GM19239 (cell line): ENCODE results near the gene SGK1.
"Not testable (repeated sequence)": the region's sequence is repeated elsewhere in the genome, so short reads cannot be mapped to it uniquely, and the experiment has no call there.

Experiments
- DNase-seq: peaks from one replicate; pipeline ENCODE4 v3.0.0; 2011; ENCODE audit warnings: low spot score; ENCODE audit not compliant: insufficient read length
- FAIRE-seq: peaks from 2 replicates; lab custom pipeline; 2011; peaks lifted over from hg19 to GRCh38; lab: Jason Lieb, UNC

SGK1 gene

DNA sequence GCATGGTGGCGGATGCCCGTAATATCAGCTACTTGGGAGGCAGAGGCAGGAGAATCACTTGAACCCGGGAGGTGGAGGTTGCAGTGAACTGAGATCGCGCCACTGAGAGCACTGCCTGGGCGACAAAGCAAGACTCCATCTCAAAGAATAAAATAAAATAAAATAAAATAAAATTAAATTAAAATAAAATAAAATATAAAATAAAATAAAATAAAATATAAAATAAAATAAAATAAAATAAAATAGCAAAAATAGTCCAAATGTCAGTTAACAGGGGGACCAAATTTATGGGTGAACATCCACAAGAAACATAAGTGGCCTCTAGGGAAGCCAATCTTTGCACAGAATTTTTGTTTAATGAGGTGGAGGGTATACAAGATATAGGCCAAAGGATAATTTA lies 120.2 kb downstream of the SGK1 start:
- FAIRE-seq, DNase-seq: not testable (repeated sequence)

DNA sequence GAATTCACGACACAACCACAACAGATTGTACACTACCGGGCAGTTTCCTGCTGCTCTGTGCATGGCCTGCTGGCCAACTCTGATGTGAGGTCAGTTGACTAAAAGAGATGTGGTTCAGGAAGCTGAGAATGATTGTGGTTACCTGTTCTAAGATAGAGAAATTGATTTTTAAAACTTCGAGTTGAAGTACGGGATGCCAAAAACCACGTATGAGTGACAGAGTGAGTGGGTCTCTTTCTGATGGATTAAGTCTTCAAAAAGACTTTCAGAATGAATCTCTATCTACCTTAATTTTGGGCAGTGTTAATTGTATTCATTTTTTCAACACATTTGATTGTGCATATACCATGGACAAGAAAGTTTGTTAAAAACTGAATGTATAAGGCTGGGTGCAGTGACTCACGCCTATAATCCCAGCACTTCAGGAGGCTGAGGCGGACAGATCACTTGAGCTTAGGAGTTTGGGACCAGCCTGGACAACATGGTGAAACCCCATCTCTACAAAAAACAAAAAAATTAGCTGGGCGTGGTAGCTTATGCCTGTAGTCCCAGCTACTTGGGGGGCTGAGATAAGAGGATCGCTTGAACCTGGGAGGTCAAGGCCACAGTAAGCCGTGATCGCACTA lies 121.2 kb downstream of the SGK1 start:
- DNase-seq (no peak), FAIRE-seq (no peak)

DNA sequence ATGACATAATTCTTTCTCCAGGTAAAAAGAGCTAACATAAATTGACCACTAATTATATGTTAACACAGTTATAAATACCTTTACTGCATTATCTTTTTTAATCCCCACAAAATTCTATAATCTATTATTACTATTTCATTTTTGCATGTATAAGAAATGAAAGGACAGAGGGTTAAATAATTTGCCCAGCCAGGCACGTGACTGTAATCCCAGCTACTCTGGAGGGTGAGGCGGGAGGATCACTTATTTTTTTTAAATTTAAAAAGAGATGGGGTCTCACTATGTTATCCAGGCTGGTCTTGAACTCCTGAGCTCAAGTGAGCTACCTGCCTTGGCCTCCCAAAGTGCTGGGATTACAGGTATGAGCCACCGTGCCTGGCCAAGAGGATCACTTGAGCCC lies 121.9 kb downstream of the SGK1 start:
- DNase-seq (no peak), FAIRE-seq (no peak)

DNA sequence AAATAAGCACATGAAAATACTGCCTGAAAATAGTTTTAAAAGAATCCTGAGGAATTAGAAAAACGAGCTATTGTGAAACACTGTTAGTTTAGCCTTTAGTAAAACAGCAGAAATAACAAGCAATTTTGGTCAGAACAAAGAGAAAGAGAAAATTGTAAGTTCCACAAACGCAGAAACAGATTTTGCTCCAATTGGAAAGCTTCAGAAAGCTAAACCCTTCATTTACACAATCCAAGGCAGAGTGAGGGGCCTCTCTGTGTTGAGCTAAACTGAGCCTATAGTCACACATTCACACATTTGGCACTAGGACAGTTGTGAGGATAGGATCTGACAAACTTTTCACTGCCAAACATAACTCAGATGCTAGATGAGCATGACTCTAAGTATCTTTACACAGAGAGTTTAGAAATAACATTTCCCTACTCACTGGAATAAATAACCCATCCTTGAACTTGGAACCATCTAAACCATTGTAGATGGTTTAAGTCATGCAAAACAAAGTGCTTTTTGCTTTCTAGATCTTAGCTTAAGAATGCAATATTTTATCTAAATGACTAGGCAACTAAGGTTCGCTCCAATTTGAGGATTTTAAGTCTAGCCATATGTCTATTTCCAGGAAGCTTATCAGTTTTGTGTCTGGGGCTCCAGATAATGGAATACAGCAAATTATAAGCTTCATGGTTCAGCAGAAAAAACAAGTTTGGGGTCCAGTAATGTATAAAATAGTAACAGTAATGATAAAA lies 122.6 kb downstream of the SGK1 start:
- DNase-seq (no peak), FAIRE-seq (no peak)

DNA sequence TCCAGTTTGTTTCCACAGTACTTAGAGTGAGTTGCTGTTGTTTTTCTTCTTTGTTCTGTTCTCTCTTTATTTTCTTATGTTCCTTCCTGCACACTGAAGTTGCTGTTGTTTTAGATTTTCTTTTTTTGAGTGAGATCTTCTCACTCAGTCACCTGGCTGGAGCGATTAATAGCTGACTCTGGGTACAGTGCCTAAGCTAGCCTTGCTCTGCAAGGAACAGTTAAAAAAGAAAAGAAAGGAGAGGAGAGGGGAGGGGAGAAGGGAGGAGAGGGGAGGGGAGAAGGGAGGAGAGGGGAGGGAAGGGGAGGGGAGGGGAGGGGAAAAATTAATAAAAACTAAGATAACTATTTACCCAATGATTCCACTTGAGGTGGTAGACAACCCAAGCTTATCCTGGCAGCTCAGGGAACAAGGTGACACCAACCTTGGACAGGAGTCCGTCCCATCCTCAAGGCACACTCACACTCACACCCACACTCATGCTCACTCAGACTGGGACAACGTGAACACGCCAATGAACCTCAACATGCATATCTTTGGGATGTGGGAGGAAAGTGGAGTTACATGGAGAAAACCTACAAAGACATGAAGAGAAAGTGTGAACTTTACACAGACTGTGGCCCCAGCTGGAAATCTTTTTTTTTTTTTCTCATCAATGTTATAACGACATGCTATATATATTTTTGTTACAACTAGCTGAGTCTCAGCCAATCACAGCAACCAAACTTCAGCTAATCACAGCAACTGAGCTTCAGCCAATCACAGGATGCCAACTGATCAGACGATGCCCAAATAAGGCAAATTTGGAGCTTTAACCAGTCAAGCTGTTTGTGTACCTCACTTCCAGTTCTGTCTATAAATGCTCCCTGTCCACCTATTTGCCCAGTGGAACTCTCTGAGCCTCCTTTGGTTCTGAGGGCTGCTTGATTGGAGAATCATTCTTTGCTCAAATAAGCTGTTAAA lies 124.1 kb downstream of the SGK1 start:
- FAIRE-seq, result no peak
- DNase-seq, result no peak

DNA sequence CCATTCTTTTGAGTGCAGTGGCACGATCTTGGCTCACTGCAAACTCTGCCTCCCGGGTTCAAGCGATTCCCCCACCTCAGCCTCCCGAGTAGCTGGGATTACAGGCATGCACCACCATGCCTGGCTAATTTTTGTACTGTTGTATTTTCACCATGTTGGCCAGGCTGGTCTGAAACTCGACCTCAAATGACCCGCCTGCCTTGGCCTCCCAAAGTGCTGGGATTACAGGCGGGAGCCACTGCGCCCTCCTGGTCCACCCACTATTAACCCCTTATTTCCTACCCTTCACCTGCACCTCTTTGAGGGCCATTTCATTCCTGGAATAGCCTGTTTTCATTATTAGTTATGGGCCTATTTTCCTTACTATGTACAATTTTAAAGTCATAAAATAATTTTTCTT lies 125.3 kb downstream of the SGK1 start:
- DNase-seq, FAIRE-seq: not testable (repeated sequence)

DNA sequence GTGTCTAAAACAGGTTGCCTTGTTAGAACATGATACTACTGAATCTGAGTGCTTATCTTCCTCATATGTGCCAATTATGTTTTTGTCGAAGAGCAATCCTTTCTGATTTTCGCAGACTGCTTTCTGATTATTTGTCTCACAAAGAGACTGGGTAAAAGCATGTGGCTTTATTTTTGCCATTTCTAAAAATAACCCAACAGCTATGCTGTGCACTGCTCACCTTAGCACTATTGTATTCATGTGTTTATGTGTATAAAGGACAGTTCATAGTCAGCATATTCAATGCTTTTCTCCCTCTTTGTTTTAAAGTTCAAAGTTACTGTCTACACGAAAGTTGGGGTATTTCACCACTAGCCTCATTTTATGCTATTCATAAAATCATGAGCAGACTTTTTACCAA lies 127.0 kb downstream of the SGK1 start:
- no peak for FAIRE-seq
- no peak for DNase-seq

DNA sequence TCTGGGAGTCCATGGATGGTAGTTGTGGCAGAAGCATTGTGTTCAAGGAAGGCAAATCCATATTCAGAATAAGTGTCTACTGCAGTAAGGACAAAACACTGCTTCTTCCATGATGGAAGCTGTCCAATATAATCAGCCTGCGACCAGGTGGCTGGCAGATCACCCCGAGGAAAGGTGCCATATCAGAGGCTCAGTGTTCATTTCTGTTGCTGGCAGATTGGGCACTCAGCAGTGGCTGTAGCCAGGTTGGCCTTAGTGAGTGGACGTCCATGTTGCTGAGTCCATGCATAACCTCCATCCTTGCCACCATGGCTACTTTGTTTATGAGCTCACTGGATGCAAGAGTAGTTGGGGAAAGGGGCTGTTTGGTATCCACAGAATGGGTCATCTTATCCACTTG lies 130.2 kb downstream of the SGK1 start:
- no peak for DNase-seq
- FAIRE-seq, result no peak

DNA sequence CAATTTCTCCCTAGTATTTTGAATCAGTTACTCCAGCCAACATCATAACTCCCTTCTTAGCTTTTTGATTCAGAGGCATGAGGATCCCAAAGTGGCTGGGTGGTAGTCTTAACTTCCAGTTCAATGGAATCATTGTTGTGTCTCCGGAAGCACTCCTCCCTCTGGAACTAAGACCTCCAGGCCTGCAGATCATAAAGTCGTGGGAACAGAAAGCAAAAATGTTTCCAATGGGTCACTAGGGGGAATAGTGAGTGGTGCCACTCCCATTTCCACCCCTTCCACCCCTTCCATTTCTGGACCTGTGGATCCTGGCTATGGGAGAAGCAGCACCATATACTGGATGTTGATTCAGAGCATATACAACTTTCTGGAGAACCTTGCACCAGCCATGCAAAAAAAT lies 130.8 kb downstream of the SGK1 start:
- FAIRE-seq, result no peak
- no peak for DNase-seq

DNA sequence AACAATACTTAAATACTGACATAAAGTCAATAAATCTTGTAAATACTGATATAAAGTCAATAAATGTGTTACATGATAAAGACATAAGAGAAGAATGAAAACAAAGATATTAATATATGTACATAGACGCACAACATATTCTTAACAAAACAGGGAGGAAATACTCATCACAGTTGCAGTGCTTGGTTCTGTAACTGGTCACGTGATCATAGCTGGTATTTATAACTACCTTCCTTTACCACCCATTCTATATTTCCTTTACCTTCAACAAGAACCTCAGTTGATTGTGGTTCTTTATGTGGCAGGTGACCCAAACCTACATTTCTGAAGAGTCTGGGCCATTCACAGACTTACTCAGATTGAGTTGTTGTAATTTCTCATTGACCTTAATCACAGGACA lies 131.6 kb downstream of the SGK1 start:
- FAIRE-seq (no peak), DNase-seq (no peak)

DNA sequence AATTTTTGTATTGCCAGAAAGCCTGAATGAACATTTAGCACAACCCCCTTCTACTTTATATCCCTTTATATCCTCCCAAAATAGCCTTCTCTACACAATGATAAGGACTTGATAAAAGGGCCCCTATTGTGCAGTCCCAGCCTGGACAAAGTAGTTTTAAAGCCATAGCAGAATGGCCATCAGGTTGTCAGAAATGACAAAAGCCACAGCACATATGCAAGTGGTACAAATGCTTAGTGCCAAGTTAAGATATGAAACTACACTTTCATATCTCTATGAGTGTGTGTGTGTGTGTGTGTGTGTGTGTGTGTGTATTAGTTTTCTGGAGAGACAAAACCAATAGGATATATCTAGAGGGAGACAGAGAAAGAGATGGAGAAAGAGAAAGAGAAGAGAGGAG lies 132.6 kb downstream of the SGK1 start:
- FAIRE-seq, result no peak
- DNase-seq, result no peak

DNA sequence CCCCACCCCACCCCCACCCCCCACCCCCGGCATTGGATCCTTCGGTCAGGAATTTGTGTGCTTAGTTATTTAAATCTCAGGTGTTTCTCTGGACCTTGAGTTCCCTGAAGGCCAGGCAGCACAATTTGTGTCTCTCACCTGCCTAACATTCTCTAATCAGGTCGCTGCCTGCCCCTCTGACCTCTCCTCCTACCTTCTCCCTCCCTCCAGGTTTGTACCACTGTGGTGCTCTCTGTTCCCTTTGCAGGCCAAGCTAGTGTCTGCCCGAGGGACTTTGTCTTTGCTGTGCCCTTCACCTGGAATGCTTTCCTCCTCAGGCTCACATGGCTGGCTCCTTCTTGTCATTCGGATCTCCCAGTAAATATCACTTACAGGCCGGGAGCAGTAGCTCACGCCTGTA lies 134.1 kb downstream of the SGK1 start:
- no peak for DNase-seq
- FAIRE-seq, result no peak

DNA sequence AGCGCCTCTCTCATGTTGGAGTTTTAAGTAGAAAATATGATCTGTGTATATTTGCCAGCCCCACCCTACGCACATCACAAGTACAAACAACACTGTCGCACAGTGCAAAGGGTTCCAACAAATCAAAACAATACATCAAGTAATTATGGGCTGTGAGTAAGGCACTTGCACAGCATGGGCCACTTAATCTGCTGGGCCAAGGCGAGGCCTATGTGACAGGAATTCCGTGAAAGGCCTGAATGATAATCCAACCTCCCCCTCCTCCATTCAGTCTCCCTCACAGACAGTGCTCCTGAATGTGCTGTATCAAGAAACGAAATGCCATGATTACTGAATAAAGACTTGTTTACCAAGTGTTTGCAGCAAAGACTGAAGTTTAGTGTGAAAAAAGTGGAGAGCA lies 135.4 kb downstream of the SGK1 start:
- no peak for DNase-seq
- FAIRE-seq, result no peak

DNA sequence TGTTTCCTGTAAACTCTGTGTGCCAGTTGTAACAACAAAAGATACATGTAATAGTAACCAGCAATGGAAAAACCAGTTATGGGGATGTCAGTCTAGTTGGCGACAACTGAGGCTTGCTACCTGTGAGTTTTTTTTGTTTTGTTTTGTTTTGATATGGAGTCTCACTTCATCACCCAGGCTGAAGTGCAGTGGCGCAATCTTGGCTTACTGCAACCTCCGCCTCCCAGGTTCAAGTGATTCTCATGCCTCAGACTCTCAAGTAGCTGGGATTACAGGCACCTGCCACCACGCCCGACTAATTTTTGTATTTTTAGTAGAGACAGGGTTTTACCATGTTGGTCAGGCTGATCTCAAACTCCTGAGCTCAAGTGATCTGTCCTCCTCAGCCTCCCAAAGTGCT lies 136.2 kb downstream of the SGK1 start:
- not testable (repeated sequence) for DNase-seq, FAIRE-seq

DNA sequence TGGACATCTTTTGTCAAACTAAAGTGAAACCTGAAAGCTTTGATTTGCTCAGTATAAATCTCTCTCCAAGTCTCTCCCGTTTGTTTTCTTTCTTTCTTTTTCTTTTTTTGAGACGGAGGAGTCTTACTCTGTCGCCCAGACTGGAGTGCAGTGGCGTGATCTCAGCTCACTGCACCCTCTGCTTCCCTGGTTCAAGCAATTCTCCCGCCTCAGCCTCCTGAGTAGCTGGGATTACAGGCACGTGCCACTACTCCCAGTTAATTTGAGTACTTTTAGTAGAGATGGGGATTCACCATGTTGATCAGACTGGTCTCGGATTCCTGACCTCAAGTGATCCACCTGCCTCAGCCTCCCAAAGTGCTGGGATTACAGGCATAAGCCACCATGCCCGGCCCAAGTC lies 136.7 kb downstream of the SGK1 start:
- not testable (repeated sequence) for FAIRE-seq, DNase-seq

DNA sequence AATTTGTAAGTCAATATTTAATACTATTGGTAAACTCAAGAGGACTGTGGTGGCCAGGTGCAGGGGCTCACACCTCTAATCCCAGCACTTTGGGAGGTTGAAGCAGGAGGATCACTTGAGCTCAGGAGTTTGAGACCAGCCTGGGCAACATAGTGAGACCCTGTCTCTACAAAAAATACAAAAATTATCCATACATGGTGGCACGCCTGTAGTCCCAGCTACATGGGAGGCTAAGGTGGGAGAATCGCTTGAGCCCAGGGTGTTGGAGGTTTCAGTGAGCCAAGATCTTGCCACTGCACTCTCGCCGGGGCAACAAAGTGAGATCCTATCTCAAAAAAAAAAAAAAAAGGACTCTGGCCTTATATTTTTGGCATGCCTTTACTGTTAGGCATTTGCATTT lies 137.4 kb downstream of the SGK1 start:
- not testable (repeated sequence) for FAIRE-seq, DNase-seq

DNA sequence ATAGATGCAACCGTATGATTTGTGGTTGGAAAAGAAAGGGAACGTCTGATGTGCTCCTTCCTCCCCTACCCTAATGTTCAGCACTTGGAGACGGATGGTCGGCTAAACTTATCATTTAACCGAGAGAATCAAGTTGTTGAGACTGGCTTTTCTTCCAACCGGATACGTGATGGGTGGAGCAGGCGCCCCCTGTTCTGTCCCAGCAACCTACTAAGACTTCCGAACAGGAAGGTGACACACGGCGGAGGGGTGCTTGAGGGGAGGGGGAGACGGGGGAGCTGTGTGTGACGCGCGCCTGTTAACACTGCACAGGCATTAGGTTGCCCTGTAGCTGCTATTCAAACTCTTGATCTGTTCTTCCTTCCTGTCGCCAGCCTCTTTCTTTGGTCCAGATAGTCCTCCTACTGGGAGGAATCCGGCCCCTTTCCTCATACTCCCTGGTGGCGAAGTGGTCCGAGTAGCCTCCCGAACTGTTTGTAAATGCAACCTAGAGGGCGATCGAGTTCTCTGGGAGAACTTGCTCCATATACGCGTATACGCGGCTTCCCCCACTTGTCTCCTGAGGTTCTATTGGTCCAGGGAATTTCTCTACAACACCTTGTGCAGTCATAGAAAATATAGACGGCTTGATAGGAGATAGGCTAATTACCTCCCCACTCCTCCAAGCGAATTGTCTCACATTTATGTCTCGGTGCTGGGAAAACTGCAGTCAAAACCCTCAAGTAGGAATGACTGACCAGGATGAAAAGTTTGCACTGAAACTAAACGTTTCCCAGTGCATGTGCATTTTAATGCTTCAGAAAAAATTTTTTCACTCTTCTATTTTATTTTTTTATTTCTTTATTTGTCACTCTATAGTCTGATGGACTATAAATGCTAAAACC lies 139.5 kb downstream of the SGK1 start:
- FAIRE-seq, result peak; percentile 86

DNA sequence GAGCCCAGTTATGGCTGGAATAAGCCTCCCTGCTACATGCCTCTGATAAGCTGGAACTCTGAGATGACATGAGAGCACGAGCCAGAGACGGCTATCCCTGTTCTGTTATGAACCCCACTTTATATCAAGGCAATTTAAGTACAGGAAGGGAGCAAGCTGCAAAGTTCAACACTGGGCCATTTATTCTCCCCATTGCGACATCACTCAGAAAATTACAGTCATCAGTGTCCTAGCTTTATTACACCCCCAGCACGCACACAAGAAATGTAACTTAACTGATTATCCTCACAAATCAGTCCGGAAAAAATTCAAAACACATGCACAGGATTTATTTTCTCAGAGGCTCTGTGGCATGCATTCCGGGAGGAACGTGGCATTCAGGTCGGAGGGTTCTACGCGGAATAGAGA lies 140.2 kb downstream of the SGK1 start:
- FAIRE-seq (no peak), DNase-seq (no peak)

More for the DNA sequence above, 139.5 kb downstream of the SGK1 start:
- DNase-seq, result no peak

DNA sequence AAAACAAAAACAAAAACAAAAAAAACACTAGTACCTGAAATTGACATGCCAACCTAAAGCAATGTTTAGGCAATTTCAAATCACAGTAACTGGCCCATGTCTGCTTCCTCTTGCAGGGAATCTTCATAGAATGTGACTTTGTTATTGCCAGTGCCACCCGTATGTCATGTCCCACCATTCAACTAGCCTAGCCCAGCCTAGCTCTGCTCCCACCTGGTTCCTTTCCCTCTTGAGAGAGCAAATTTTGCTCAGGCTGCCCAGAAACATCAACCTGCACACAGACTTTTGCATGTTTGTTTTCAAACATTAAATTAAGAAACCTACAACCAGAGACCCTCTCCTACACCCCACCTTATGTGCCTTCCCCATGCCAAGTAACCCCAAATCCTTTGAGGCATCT lies 140.7 kb downstream of the SGK1 start:
- DNase-seq (no peak), FAIRE-seq (no peak)
